Pancreas (tissue), 10 donors: ENCODE results near the gene CRYBA4. TPM values are rescaled to one million over a fixed set of nuclear protein-coding genes. Genes with fewer than 3 reads are reported as not detected.

Experiments used
- ATAC-seq, 4 donors: fragments of 200-7000 bp; cut with Tn5 transposase; one replicate each; pipeline versions ENCODE4 v1.8.0 to v1.9.1; 2020; ENCODE audit warnings: mild to moderate bottlenecking in 4 of 4, moderate library complexity in 4 of 4
- DNase-seq, 6 donors: peaks; one replicate each; pipeline ENCODE4 v3.0.0-alpha.2; 2020
- FAIRE-seq: peaks from 2 replicates; lab custom pipeline; 2012; peaks lifted over from hg19 to GRCh38; lab: Jason Lieb, UNC
- H3K27ac ChIP-seq, 4 donors: fragments of 200-600 bp; sonication (generic); 1 replicate in 3 of 4; 2 replicates in 1 of 4; pipeline versions ENCODE4 v1.5.0 to v1.8.0; 2020
- H3K27me3 ChIP-seq, 4 donors: fragments of 200-600 bp; one replicate each; pipeline ENCODE4 v1.8.0; 2021
- H3K36me3 ChIP-seq, 3 donors: fragments of 200-600 bp; sonication (generic) in 1 of 3; one replicate each; pipeline versions ENCODE4 v1.5.0 to v1.8.0; 2020 to 2021
- H3K4me1 ChIP-seq, 3 donors: fragments of 200-600 bp; one replicate each; pipeline ENCODE4 v1.8.0; 2021
- H3K4me3 ChIP-seq, 4 donors: fragments of 200-600 bp; sonication (generic) in 2 of 4; one replicate each; pipeline versions ENCODE4 v1.5.0 to v1.8.0; 2020 to 2021
- H3K9me3 ChIP-seq, 4 donors: fragments of 200-600 bp; one replicate each; pipeline ENCODE4 v1.8.0; 2021
- CTCF ChIP-seq, 4 donors: fragments of 200-600 bp; sonication (generic) in 3 of 4; IDR thresholded peaks; one replicate each; pipeline versions ENCODE4 v1.5.0 to v1.8.0; 2021; ENCODE audit warnings: antibody characterized with exemption in 4 of 4
- WGBS, 2 donors: extraction: QIAGEN DNeasy Blood & Tissue Kit; methylation state at CpG; one replicate each; pipeline ENCODE4 v1.1.7; 2013; 5-methylcytosine and 5-hydroxymethylcytosine counted together
- intact Hi-C, 3 donors: fragments of 100-400 bp; cut with DNase I; formaldehyde crosslinking; loops; one replicate each; pipeline versions ENCODE4 v1.11.1 to v1.14.2; 2022
- polyA plus RNA-seq, 2 donors: library from polyadenylated mRNA; stranded (reverse); fragments of 200-250 nt; gene quantifications; one replicate each; pipeline ENCODE4 v1.2.3, GENCODE V29; 2013
- total RNA-seq, 6 donors: library from RNA; stranded (reverse); fragmentation: NEBNext Ultra II Directional in 4 of 6; extraction: Animal tissue kit (Norgen Biotek cat#: 25700) in 4 of 6; gene quantifications; one replicate each; pipeline versions ENCODE4 v1.2.1 to v1.2.4, GENCODE V29; 2021 to 2023
- donor health status: healthy with polysubstance abuse.
- donor health status: DM: no; HTN: no; CAD: no; lungs with moderate emphysema.
- donor health status: DM: no; HTN: no; CAD: no.
- donor health status: control.
- donor health status: control.
- donor health status: Bipolar disorder and iron deficiency.
- donor health status: DM: yes; HTN: yes; CAD: no.
- donor health status: DM: no; HTN: no; CAD: no.
- donor health status: DM: no; HTN: no; CAD: no.
- donor health status: DM: yes; HTN: yes; CAD: no.

Gene CRYBA4
- total and polyA plus RNA-seq, 8 donors, result 0.19 TPM; not detected in 7

- WGBS, 2 donors, result 9 to 23% methylated on average over 1 of the region's 1 CpG
- TF ChIP-seq CTCF (IDR thresholded peaks at IDR 0.05), result no peak
- Histone ChIP-seq H3K27me3 (no peaks in the 10 kb centered on the region), H3K9me3 (no peaks in the 10 kb centered on the region), H3K27ac (no peak overlapping the region), H3K4me1 (no peaks in the 10 kb centered on the region), H3K4me3 (no peak overlapping the region), H3K36me3 (no peaks in the 10 kb centered on the region)
- ATAC-seq (no peak), DNase-seq (no peak), FAIRE-seq (no peak)
- intact Hi-C loops, result no loop called here
Measured at GRCh38 chr22:26636296-26636695, 14.5 kb downstream of the CRYBA4 start.

GRCh38 chr22:26642465-26643417, 21.0 kb downstream of the CRYBA4 start:
- Histone ChIP-seq H3K27me3 (no peaks in the 10 kb centered on the region), H3K36me3 (no peaks in the 10 kb centered on the region), H3K9me3 (no peaks in the 10 kb centered on the region), H3K27ac (no peak overlapping the region), H3K4me1 (peaks cover 0 to 2% (median 0%) of the 10 kb centered on the region in 3 donors), H3K4me3 (no peak overlapping the region)
- ATAC-seq, result no peak
- 63% methylated on average over 8 of the region's 8 CpGs for WGBS, 2 donors
- intact Hi-C loops, result no loop called here
- no peak for DNase-seq
- no peak for TF ChIP-seq CTCF (IDR thresholded peaks at IDR 0.05)
- no peak for FAIRE-seq

GRCh38 chr22:26643418-26644100, 21.8 kb downstream of the CRYBA4 start:
- Histone ChIP-seq H3K27ac (no peak overlapping the region), H3K36me3 (no peaks in the 10 kb centered on the region), H3K4me3 (no peak overlapping the region), H3K4me1 (peaks cover 0 to 2% (median 0%) of the 10 kb centered on the region in 3 donors), H3K27me3 (no peaks in the 10 kb centered on the region), H3K9me3 (no peaks in the 10 kb centered on the region)
- no peak for FAIRE-seq
- TF ChIP-seq CTCF (IDR thresholded peaks at IDR 0.05), result no peak
- DNase-seq, result no peak
- intact Hi-C loops, result no loop called here
- no peak for ATAC-seq
- 81 to 84% methylated on average over 15 of the region's 15 CpGs for WGBS, 2 donors

GRCh38 chr22:26646158-26646557, 24.4 kb downstream of the CRYBA4 start:
- FAIRE-seq (no peak), DNase-seq (no peak), ATAC-seq (no peak)
- WGBS, 2 donors, result 50 to 54% methylated on average over 5 of the region's 5 CpGs
- Histone ChIP-seq H3K9me3 (no peaks in the 10 kb centered on the region), H3K4me1 (peaks cover 0 to 2% (median 0%) of the 10 kb centered on the region in 3 donors), H3K27me3 (no peaks in the 10 kb centered on the region), H3K4me3 (no peak overlapping the region), H3K36me3 (no peaks in the 10 kb centered on the region), H3K27ac (no peak overlapping the region)
- TF ChIP-seq CTCF (IDR thresholded peaks at IDR 0.05), result no peak
- intact Hi-C loops, result no loop called here
